Neural progenitor cell (in vitro differentiated cells): ENCODE data around the gene HS3ST3A1.

ENCODE experiments used
- CTCF ChIP-seq: fragments of 200-600 bp; sonication (generic); IDR thresholded peaks from 2 replicates; pipeline ENCODE4 v1.5.1; 2017; ENCODE audit warnings: antibody characterized with exemption, mild to moderate bottlenecking
- EZH2phosphoT487 ChIP-seq: fragments of 200-600 bp; sonication (generic); IDR thresholded peaks from 2 replicates; pipeline ENCODE4 v1.6.1; 2017; ENCODE audit warnings: antibody characterized with exemption

DNA sequence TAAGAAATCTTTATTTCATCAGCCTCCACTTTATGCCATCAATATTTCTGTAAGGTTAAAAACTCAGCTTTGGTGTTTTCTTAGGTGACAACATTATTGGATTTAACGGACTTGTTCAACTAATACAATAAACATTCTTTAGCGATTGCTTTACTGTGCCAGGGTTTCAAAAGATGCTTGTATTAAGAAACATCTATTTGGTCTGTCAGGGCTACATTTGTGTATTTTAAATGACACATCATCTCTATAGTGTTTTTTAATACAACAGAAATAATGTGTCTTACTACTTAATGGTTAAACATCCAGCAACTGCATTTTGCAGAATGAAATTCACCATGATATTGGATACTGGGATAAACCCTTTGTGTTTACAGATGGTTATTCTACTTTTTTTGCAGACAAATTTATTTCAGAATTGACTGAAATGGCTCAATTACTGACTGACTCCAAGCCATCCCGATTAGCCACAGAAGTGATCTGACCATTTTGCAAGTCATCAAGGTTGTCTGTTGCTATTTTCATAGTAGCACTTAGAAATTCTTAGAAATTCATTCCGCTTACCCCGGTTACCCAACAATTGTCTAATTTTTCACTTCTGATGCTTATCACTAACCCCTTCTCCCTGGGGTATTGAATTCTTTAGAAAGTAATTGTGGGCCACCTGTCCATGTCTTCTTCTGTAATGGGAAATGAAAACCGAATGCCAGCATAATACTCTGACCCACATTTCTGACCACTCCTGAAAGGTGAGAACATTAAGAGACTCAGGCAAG lies 63.7 kb downstream of the HS3ST3A1 start:
- TF ChIP-seq CTCF (no peak), EZH2phosphoT487 (no peak)
